SJSA1 (cell line): ENCODE measurements around the gene PARD3B. TPM values are rescaled to one million over a fixed set of nuclear protein-coding genes. Genes with fewer than 3 reads are reported as not detected.

Experiments used
- DNase-seq, 2 experiments: peaks; one replicate each; pipeline ENCODE4 v3.0.0-alpha.2; 2015 to 2020; ENCODE audit warnings: low spot score in 2 of 2, low read depth in 1 of 2
- H3K27ac ChIP-seq: fragments of 250-450 bp; sonication (Bioruptor Pico); 2 replicates; pipeline ENCODE4 v1.5.1; 2020; ENCODE audit warnings: mild to moderate bottlenecking, moderate library complexity
- H3K27me3 ChIP-seq: fragments of 250-450 bp; sonication (Bioruptor Pico); replicated peaks from 2 replicates; pipeline ENCODE4 v1.5.1; 2020; ENCODE audit warnings: mild to moderate bottlenecking, moderate library complexity
- H3K36me3 ChIP-seq: fragments of 250-450 bp; sonication (Bioruptor Pico); 2 replicates; pipeline ENCODE4 v1.5.1; 2020; ENCODE audit warnings: mild to moderate bottlenecking
- H3K4me1 ChIP-seq: fragments of 250-450 bp; sonication (Bioruptor Pico); replicated peaks from 2 replicates; pipeline ENCODE4 v1.6.1; 2021; ENCODE audit warnings: mild to moderate bottlenecking
- H3K4me3 ChIP-seq: fragments of 250-450 bp; sonication (Bioruptor Pico); 2 replicates; pipeline ENCODE4 v1.5.1; 2020; ENCODE audit warnings: mild to moderate bottlenecking
- H3K9me3 ChIP-seq: fragments of 250-450 bp; sonication (Bioruptor Pico); replicated peaks from 2 replicates; pipeline ENCODE4 v1.5.1; 2020; ENCODE audit warnings: mild to moderate bottlenecking
- total RNA-seq: library from RNA; depleted of rRNA; stranded (reverse); fragments of >200 nt; shearing (Covaris generic); gene quantifications from 2 replicates; pipeline ENCODE4 v1.2.3, GENCODE V29; 2014

Gene PARD3B
- total RNA-seq, 1 experiment from 2014 or later: 10.6 TPM

GRCh38 chr2:205566606-205567168 is 1021.4 kb downstream of the PARD3B start:
- no peak for DNase-seq

GRCh38 chr2:205568620-205569019 is 1023.3 kb downstream of the PARD3B start:
- Histone ChIP-seq H3K4me3 (no peak overlapping the region), H3K4me1 (0 out of 2 replicates have a peak, but pooled peaks cover under 1% of the 10 kb centered on the region), H3K27ac (no peak overlapping the region), H3K36me3 (no peaks in the 10 kb centered on the region), H3K27me3 (no peaks in the 10 kb centered on the region), H3K9me3 (no peaks in the 10 kb centered on the region)
- no peak for DNase-seq

More at GRCh38 chr2:205566606-205567168, 1021.4 kb downstream of the PARD3B start:
- no peaks in the 10 kb centered on the region for H3K27me3 ChIP-seq
- no peaks in the 10 kb centered on the region for H3K36me3 ChIP-seq
- no peaks in the 10 kb centered on the region for H3K4me1 ChIP-seq
- H3K4me3 ChIP-seq: no peak overlapping the region
- no peaks in the 10 kb centered on the region for H3K9me3 ChIP-seq
- no peak overlapping the region for H3K27ac ChIP-seq

- DNase-seq: no peak
- Histone ChIP-seq H3K4me1 (peaks cover 9% of the 10 kb centered on the region), H3K9me3 (no peaks in the 10 kb centered on the region), H3K27me3 (no peaks in the 10 kb centered on the region), H3K27ac (no peak overlapping the region), H3K4me3 (no peak overlapping the region), H3K36me3 (no peaks in the 10 kb centered on the region)
These were observed 1025.4 kb downstream of the PARD3B start for GRCh38 chr2:205570648-205571047.

- H3K4me3 ChIP-seq: no peak overlapping the region
- no peaks in the 10 kb centered on the region for H3K36me3 ChIP-seq
- H3K9me3 ChIP-seq: no peaks in the 10 kb centered on the region
- no peaks in the 10 kb centered on the region for H3K27me3 ChIP-seq
- H3K4me1 ChIP-seq: peaks cover 9% of the 10 kb centered on the region
- no peak for DNase-seq
- H3K27ac ChIP-seq: no peak overlapping the region
These were observed 1026.2 kb downstream of the PARD3B start for GRCh38 chr2:205571360-205571959.

GRCh38 chr2:205574001-205574400 is 1028.7 kb downstream of the PARD3B start:
- no peaks in the 10 kb centered on the region for H3K9me3 ChIP-seq
- H3K36me3 ChIP-seq: no peaks in the 10 kb centered on the region
- H3K4me3 ChIP-seq: no peak overlapping the region
- H3K27ac ChIP-seq: no peak overlapping the region
- no peak for DNase-seq
- H3K4me1 ChIP-seq: peaks cover 9% of the 10 kb centered on the region
- H3K27me3 ChIP-seq: no peaks in the 10 kb centered on the region

- no peaks in the 10 kb centered on the region for H3K36me3 ChIP-seq
- H3K27ac ChIP-seq: no peak overlapping the region
- H3K9me3 ChIP-seq: no peaks in the 10 kb centered on the region
- peaks cover 9% of the 10 kb centered on the region for H3K4me1 ChIP-seq
- no peaks in the 10 kb centered on the region for H3K27me3 ChIP-seq
- no peak overlapping the region for H3K4me3 ChIP-seq
- no peak for DNase-seq
These were observed 1034.1 kb downstream of the PARD3B start for GRCh38 chr2:205579335-205579734.

- no peak overlapping the region for H3K4me3 ChIP-seq
- no peak for DNase-seq
- no peak overlapping the region for H3K27ac ChIP-seq
- H3K9me3 ChIP-seq: no peaks in the 10 kb centered on the region
- H3K36me3 ChIP-seq: no peaks in the 10 kb centered on the region
- H3K4me1 ChIP-seq: peaks cover 8% of the 10 kb centered on the region; the same call in 1 of the 2 replicates
- no peaks in the 10 kb centered on the region for H3K27me3 ChIP-seq
These were observed 1035.1 kb downstream of the PARD3B start for GRCh38 chr2:205580212-205580987.

- Histone ChIP-seq H3K27ac (no peak overlapping the region), H3K4me3 (no peak overlapping the region), H3K4me1 (peaks cover 8% of the 10 kb centered on the region; the same call in 1 of the 2 replicates), H3K9me3 (no peaks in the 10 kb centered on the region), H3K27me3 (no peaks in the 10 kb centered on the region), H3K36me3 (no peaks in the 10 kb centered on the region)
- DNase-seq: no peak
These were observed 1037.1 kb downstream of the PARD3B start for GRCh38 chr2:205582366-205582765.

- no peaks in the 10 kb centered on the region for H3K36me3 ChIP-seq
- peaks cover 8% of the 10 kb centered on the region for H3K4me1 ChIP-seq
- no peaks in the 10 kb centered on the region for H3K27me3 ChIP-seq
- no peak overlapping the region for H3K4me3 ChIP-seq
- no peak for DNase-seq
- no peak overlapping the region for H3K27ac ChIP-seq
- H3K9me3 ChIP-seq: no peaks in the 10 kb centered on the region
These were observed 1040.4 kb downstream of the PARD3B start for GRCh38 chr2:205585449-205586383.

- Histone ChIP-seq H3K4me3 (no peak overlapping the region), H3K4me1 (peaks cover 16% of the 10 kb centered on the region), H3K36me3 (no peaks in the 10 kb centered on the region), H3K27me3 (no peaks in the 10 kb centered on the region), H3K9me3 (no peaks in the 10 kb centered on the region), H3K27ac (no peak overlapping the region)
- no peak for DNase-seq
These were observed 1041.4 kb downstream of the PARD3B start for GRCh38 chr2:205586626-205587025.

- H3K4me1 ChIP-seq: peaks cover 17% of the 10 kb centered on the region
- no peaks in the 10 kb centered on the region for H3K36me3 ChIP-seq
- DNase-seq: no peak
- H3K27me3 ChIP-seq: no peaks in the 10 kb centered on the region
- no peaks in the 10 kb centered on the region for H3K9me3 ChIP-seq
- H3K4me3 ChIP-seq: no peak overlapping the region
- H3K27ac ChIP-seq: no peak overlapping the region
These were observed 1044.2 kb downstream of the PARD3B start for GRCh38 chr2:205589479-205589878.

GRCh38 chr2:205590759-205591158 is 1045.5 kb downstream of the PARD3B start:
- H3K9me3 ChIP-seq: no peaks in the 10 kb centered on the region
- DNase-seq: peak; percentile 75 to 83
- H3K4me1 ChIP-seq: peaks cover 17% of the 10 kb centered on the region
- no peaks in the 10 kb centered on the region for H3K27me3 ChIP-seq
- H3K36me3 ChIP-seq: no peaks in the 10 kb centered on the region
- H3K27ac ChIP-seq: peak overlapping the region; percentile 45
- no peak overlapping the region for H3K4me3 ChIP-seq

GRCh38 chr2:205593891-205594290 is 1048.6 kb downstream of the PARD3B start:
- DNase-seq: no peak

More at GRCh38 chr2:205593891-205594290, 1048.6 kb downstream of the PARD3B start:
- Histone ChIP-seq H3K27ac (no peak overlapping the region), H3K4me1 (peaks cover 17% of the 10 kb centered on the region), H3K9me3 (no peaks in the 10 kb centered on the region), H3K27me3 (no peaks in the 10 kb centered on the region), H3K4me3 (no peak overlapping the region), H3K36me3 (no peaks in the 10 kb centered on the region)
